NB4 (cell line): ENCODE results near the gene SCN11A.

Source experiments
- DNase-seq: peaks from one replicate; pipeline ENCODE4 v3.0.0; 2010; ENCODE audit warnings: low read depth
- H3K4me3 ChIP-seq: one replicate; pipeline ENCODE4 v1.5.1; 2011; ENCODE audit warnings: mild to moderate bottlenecking, low read depth, low read length, moderate library complexity
- CTCF ChIP-seq: IDR thresholded peaks from one replicate; pipeline ENCODE4 v1.5.1; 2012; ENCODE audit warnings: low read depth, low read length
- MYC ChIP-seq: IDR thresholded peaks from 2 replicates; pipeline ENCODE4 v1.6.1; 2011; ENCODE audit warnings: low read depth, low read length
- POLR2A ChIP-seq: IDR thresholded peaks from 2 replicates; pipeline ENCODE4 v1.6.1; 2011; ENCODE audit warnings: mild to moderate bottlenecking; ENCODE audit not compliant: insufficient read length; ENCODE audit errors: extremely low read depth
- TF ChIP-seq, protein P1 (sequence below): IDR thresholded peaks from 2 replicates; pipeline ENCODE4 v1.6.1; 2011; ENCODE audit warnings: low read depth, low read length

Gene SCN11A

GRCh38 chr3:39051649-39052561, at the start of gene SCN11A, which contains the start of gene WDR48:
SCN11A (minus strand) TSS chr3:39051944; CDS start chr3:38950362, 101,582 bp downstream.
WDR48 (plus strand) TSS chr3:39052016; CDS start chr3:39052026, 10 bp downstream.
- peak within 1 kb of the TSS; percentile 86 for H3K4me3 ChIP-seq
- TF ChIP-seq, protein P1, sequence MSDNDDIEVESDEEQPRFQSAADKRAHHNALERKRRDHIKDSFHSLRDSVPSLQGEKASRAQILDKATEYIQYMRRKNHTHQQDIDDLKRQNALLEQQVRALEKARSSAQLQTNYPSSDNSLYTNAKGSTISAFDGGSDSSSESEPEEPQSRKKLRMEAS = peak; percentile 51
- peak; percentile 47 for TF ChIP-seq MYC
- no peak for TF ChIP-seq CTCF
- peak; percentile 84 for TF ChIP-seq POLR2A
- DNase-seq = peak; percentile 93

DNA sequence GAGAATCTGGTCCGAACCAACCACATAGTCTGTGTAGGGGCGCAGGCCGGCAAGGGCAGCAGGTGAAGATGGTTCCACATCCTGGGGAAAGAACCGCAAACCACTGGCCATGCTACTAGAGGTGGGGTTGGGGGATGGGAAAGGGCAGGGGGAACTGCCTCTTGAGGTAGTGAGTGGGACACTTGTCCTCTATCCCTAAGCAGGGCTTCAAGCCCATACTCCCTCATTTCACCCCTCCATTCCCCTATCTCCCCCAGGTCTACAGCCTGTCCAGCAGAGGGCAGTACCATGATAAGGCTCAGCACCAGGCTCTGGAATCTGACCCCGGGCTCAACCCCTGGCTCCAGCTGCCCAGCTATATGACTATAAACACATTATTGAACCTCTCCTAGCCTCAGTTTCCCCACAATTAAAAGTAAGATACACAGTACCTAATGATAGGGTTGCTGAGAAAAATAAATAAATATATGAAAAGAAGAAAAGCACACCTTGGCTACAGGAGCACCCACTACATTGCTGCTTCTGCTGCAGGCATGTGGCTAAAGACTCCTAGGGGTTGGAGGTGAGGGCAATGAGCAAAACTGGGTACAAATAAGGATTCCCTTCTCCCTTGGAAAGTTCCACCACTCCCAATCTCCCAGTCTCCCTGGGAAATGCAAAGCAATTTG, 49.4 kb upstream of the SCN11A start:
- H3K4me3 ChIP-seq = no peak overlapping the region
- TF ChIP-seq CTCF = peak; percentile 81
- TF ChIP-seq, protein P1 = no peak
- DNase-seq = peak; percentile 60

- TF ChIP-seq, protein P1 = no peak
- TF ChIP-seq POLR2A = no peak
- TF ChIP-seq CTCF = no peak
- TF ChIP-seq MYC = no peak
- DNase-seq = no peak
- no peak overlapping the region for H3K4me3 ChIP-seq
Measured at GRCh38 chr3:39100500-39100886, 48.7 kb upstream of the SCN11A start.

- TF ChIP-seq CTCF = no peak
- TF ChIP-seq, protein P1 = no peak
- TF ChIP-seq MYC = no peak
- TF ChIP-seq POLR2A = no peak
- no peak for DNase-seq
- no peak overlapping the region for H3K4me3 ChIP-seq
Measured at GRCh38 chr3:39099738-39100499, 48.2 kb upstream of the SCN11A start.

DNA sequence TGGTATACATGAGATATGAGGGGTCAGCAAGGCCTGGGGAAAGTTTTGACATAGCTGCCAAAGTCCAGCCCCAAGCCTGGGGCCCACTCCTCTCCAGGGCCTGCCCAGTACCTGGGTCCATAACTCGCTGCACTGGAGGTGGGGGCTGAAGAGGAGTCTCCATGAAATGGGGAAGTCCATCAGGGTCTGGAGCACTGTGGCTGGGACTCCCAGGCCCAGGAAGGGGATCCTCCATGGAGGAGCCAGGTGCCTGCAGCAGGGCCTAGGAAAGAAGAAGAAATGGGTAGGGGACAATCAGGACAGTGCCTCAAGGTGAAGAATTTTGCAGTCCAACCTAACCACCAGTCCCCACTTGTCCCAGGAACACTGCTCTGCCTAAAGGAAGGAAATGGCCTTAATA, 47.5 kb upstream of the SCN11A start:
- no peak for DNase-seq
- no peak overlapping the region for H3K4me3 ChIP-seq
- no peak for TF ChIP-seq CTCF
- no peak for TF ChIP-seq MYC
- no peak for TF ChIP-seq POLR2A
- TF ChIP-seq, protein P1 = no peak
